HG03039 (cell line): ENCODE data around the gene SPCS2.

Experiments used
- ATAC-seq: cut with Tn5 transposase; IDR thresholded peaks from one replicate; pipeline ENCODE4 v1.9.1; 2021; ENCODE audit warnings: mild to moderate bottlenecking, moderate library complexity; ENCODE audit not compliant: unreplicated experiment

Gene SPCS2

GRCh38 chr11:74948898-74949752 lies at the start of gene SPCS2, which contains the start of gene XRRA1:
Gene SPCS2 (plus strand): TSS chr11:74949266. CDS start chr11:74949286, 20 bp downstream.
Gene XRRA1 (minus strand): TSS chr11:74949091. CDS start chr11:74940878, 8,213 bp downstream.
- ATAC-seq: peak; percentile 91

- ATAC-seq: no peak
Observed at GRCh38 chr11:74902342-74902741, 46.7 kb upstream of the SPCS2 start.

DNA sequence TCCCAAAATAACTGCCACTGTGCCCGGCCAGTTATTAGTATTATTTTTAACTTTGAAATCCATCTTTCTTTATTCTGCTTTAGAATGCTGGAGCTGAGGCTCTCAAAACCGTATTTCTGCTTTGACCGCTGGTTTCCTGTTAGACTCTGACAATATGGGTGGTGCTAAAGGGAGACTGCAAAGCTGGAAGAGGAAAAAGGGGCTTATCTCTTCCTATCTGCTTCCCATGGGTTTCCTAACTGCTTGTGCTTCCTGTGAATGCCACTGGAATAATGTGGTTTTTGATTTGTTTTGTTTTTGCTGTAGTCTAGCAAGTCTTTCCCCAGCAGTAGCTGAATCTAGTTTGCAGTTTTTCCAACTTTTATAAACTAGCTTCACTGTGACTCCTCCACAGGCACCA lies 43.7 kb upstream of the SPCS2 start:
- no peak for ATAC-seq

DNA sequence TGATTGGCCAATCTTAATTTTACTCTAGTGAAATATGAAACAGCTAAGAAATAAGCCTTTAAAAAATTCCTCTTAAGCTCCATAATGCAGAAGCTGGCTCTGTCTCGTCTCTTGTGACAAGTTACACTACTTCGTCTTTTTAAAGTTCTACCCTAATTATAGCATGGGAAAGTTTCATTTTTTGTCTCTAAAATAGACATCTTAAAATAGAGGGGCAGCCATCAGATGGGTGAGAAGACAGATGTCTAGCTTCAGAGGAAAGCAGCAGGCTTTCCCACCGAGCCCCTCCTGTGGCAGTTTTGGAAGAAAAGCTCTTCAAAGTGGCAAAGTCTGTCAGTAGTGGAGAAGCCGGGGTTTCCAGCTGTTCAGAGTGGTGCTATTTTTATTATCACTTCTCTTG lies 39.7 kb upstream of the SPCS2 start:
- no peak for ATAC-seq

DNA sequence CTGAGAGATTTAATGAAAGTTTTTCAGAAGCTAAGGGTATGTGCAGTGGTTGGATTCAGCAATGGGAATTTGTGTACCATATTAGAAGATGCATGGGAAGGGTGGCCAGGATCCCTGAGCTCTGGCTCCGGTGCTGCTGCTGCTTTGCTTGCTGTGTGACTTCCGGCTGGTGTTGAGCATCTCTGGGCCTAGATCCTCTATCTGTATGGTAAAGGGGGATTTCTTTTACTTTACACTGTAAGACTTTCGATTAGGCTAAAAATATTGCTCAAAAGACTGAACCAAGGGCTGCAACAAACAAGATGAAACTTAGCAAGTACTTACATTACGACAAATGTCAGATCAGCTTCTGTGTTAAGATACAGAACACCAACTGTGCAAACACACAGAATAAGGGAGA lies 39.3 kb upstream of the SPCS2 start:
- ATAC-seq: no peak

DNA sequence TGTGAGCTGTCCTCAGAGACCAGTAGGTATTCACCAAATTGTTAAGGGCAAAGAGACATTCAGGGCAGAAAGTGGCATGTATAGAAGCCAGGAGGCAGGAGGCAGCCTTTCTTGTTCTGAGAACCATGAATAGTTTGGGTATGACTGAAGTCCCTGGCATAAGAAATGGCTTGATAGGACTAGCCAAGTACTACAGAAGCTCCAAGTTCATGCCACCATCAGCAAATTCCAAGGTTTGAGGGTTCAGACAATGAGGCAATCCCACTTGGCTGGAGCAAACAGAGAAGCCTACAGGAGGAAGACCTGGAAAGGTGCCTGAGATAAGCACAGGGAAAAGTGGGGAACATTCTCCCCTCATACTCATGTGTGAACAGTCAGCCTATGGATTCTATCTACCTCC lies 25.9 kb upstream of the SPCS2 start:
- no peak for ATAC-seq

- ATAC-seq: no peak
Observed at GRCh38 chr11:74925281-74925680, 23.8 kb upstream of the SPCS2 start.

- no peak for ATAC-seq
Observed at GRCh38 chr11:74926304-74927030, 22.6 kb upstream of the SPCS2 start.

DNA sequence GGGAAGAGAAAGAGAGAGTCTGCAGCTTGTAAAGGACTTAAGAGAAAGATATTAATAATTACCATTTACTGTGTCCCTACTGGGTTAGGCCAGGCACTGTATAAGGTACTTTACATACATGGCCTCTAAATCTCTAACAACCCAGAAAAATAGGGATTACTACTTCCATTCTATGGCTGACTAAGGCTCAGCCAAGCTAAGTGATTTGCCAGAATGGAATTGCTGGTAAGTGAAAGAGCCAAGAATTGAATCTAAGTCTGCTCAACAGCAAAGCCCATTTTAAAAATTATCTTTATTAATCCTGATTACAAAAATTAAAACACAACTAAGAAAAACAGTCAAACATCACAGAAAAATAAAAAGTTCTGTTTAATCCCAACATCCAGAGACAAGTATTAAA lies 21.6 kb upstream of the SPCS2 start:
- ATAC-seq: no peak

DNA sequence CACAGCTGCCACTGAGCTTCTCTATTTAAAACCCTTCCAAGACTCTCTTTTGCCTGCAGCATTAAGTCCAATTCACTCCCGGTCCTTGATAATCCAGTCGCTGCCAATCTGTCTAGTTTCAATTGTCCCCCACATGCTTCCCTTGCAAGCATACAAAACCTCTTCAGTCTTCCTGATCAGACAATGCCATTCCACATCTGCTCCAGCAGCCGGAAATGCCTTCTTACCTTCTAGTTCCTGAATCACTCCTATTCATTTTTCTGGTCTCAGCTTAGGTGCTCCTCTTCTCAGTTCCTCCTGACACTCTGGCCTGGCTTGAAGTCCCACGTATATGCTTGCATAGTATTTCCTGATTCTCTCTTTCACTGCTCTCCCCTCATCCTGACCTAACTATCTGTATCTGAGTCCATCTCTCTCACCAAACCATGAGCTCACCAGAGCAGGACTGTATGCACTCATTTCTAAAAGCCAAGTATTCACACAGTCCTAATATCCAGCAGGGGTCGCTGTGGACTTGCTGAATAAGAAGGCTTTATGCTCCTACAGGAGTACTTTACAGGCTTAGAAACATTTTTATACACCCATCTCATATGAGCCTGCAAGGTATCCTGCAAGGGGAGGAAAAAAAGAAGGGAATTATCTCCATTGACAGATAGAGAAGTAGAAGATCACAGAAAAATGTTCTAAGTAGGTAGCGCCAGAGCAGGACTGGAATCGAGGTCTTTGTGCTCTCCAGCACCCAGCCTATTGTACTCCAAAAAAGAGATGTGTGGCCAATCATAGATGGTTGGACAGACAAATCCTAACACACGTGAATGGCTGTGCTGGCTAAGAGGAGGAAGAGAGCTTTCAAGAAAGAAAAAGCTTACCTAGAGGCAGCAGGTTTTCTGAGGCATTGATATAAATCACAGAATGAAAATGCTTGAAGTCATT lies 19.4 kb upstream of the SPCS2 start:
- no peak for ATAC-seq

- ATAC-seq: no peak
Observed at GRCh38 chr11:74932169-74932568, 16.9 kb upstream of the SPCS2 start.

DNA sequence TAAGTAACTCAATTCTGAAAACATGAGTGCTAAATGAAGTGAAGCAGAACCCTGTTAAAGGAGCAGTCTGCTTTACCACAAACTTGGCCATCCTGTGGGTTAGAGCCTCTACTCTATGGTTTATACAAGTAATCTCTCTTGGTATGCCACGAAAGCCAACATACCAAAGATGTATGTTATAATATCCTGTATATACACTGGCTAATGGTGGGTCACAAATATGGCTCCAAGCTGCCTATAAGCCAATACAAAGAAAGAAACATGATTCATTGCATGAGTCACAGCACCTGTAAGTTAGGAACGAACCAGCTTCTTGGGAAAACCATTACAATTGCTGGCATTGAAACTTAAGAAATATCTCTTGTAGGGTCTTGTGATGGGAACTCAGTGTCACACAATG lies 16.3 kb upstream of the SPCS2 start:
- no peak for ATAC-seq

- ATAC-seq: no peak
Observed at GRCh38 chr11:74933765-74934164, 15.3 kb upstream of the SPCS2 start.

DNA sequence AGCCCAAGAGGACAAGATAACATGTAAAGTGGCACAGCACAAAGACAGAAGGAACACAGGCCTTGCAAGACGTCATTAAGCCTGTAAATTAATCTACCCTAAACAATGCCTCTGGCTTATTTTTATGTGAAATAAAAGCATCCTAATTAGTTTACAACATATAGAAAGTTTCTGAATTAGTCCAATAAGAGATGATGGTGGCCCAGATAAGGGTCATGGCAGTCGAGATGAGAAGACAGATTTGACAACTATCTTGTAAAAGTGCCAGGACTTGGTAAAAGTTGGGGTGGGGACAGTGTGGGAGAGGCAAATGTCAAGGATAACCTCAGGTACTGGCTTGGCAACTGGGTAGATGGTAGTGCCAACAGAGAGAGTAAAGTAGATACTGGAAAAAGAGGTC lies 13.8 kb upstream of the SPCS2 start:
- ATAC-seq: no peak

- ATAC-seq: no peak
Observed at GRCh38 chr11:74936087-74936486, 13.0 kb upstream of the SPCS2 start.

GRCh38 chr11:74936976-74937375 lies 12.1 kb upstream of the SPCS2 start:
- no peak for ATAC-seq

- ATAC-seq: no peak
Observed at GRCh38 chr11:74937696-74938475, 11.2 kb upstream of the SPCS2 start.

- no peak for ATAC-seq
Observed at GRCh38 chr11:74941492-74941891, 7.6 kb upstream of the SPCS2 start.

DNA sequence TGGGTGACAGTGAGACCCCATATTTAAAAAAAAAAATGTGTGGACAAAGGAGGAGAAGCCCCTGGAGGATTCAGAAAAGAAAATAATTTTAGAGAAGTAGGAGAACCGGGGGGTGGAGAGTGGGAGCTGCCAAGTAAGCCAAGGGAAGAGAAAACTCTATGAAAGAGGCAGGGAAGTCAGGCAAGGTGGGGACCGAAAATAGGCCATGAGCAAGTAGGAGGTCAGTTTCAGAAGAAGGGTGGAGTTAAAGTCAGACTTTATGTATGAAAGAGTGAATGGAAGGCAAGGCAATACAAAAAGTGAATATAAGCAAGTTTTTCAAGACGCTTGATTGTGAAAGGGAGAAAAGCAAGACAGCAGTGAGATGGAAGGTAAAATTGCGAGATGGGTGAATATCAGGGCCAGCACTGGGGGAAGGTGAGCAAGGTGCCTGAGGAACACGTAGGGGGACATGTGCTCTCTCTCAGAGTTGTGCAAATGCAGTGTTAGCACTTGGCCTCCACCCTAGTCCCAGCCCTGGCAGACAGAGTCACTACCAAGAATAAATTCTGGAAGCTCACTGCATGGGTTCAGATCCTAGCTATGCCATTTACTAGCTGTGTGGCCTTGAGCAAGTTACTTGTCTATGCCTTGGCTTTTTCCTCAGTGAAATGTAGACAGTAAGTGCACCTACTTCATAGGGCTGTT lies 6.8 kb upstream of the SPCS2 start:
- no peak for ATAC-seq

- ATAC-seq: no peak
Observed at GRCh38 chr11:74948546-74948897, 544 bp upstream of the SPCS2 start.
